Lower lobe of right lung (tissue), 2 donors: ENCODE data around the gene RBM38. TPM values are rescaled to one million over a fixed set of nuclear protein-coding genes. Genes with fewer than 3 reads are reported as not detected.

Source experiments
- ATAC-seq, 2 donors: fragments of 200-7000 bp; cut with Tn5 transposase; one replicate each; pipeline ENCODE4 v1.9.1; 2020 to 2022; ENCODE audit warnings: mild to moderate bottlenecking in 2 of 2, moderate library complexity in 2 of 2
- DNase-seq: peaks from one replicate; pipeline ENCODE4 v3.0.0-alpha.2; 2020
- H3K27ac ChIP-seq: fragments of 200-600 bp; one replicate; pipeline ENCODE4 v1.8.0; 2022
- H3K27me3 ChIP-seq: fragments of 200-600 bp; one replicate; pipeline ENCODE4 v1.8.0; 2022; ENCODE audit warnings: low read depth
- H3K36me3 ChIP-seq: fragments of 200-600 bp; one replicate; pipeline ENCODE4 v1.8.0; 2022; ENCODE audit warnings: mild to moderate bottlenecking
- H3K4me1 ChIP-seq: fragments of 200-600 bp; one replicate; pipeline ENCODE4 v1.8.0; 2022
- H3K4me3 ChIP-seq: fragments of 200-600 bp; one replicate; pipeline ENCODE4 v1.8.0; 2022; ENCODE audit warnings: mild to moderate bottlenecking
- H3K9me3 ChIP-seq: fragments of 200-600 bp; one replicate; pipeline ENCODE4 v1.8.0; 2022
- intact Hi-C: fragments of 100-400 bp; cut with DNase I; formaldehyde crosslinking; loops from one replicate; pipeline ENCODE4 v1.11.0; 2022
- total RNA-seq: library from RNA; stranded (reverse); fragmentation: NEBNext Ultra II Directional; extraction: Animal tissue kit (Norgen Biotek cat#: 25700); gene quantifications from one replicate; pipeline ENCODE4 v1.2.1, GENCODE V29; 2021
- TF ChIP-seq, protein P1 (sequence below): fragments of 200-600 bp; IDR thresholded peaks from one replicate; pipeline ENCODE4 v1.8.0; 2022; ENCODE audit warnings: antibody characterized with exemption, mild to moderate bottlenecking
- donor health status: DM: no; HTN: yes; CAD: no; lungs with severe emphysema.

The RBM38 gene
- total RNA-seq, 1 donor from 2014 or later, result 15.5 TPM

DNA sequence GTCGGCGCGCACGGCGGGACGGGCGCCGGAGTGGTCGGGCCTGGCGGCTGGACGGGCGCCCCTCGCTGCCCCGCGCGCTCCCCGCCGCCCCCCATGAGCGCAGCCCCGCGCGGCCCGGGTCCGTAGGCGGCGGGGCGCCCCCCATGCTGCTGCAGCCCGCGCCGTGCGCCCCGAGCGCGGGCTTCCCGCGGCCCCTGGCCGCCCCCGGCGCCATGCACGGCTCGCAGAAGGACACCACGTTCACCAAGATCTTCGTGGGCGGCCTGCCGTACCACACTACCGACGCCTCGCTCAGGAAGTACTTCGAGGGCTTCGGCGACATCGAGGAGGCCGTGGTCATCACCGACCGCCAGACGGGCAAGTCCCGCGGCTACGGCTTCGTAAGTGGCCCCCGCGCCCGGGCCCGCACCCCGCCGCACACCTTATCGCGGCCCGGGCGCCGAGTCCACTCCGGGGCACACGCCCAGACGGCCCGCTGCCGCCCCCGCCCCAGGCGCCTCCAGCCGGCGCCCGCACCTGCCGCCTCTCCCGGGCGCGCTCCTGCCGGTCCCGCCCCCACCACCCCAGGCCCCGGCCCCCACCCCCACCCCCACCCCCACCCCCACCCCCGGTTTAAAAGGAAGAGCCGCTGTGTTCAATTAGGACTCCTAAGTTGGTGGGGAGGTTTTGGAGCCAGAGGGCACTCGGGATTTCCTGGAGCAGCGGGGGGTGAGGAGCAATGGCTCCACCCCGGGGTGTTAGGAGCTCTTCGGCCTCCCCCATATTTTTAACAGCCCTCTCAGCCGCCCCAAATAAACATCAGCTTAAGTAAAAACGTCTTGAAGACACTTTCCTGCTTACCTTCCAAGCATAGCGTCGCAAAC is 474 bp downstream of the RBM38 start:
- no peaks in the 10 kb centered on the region for H3K27me3 ChIP-seq
- H3K4me3 ChIP-seq, result peak overlapping the region; percentile 69
- intact Hi-C loops, result no loop called here
- peaks cover 61% of the 10 kb centered on the region for H3K4me1 ChIP-seq
- peak overlapping the region; percentile 72 for H3K27ac ChIP-seq
- peak; percentile 66 for DNase-seq
- peaks cover 16% of the 10 kb centered on the region for H3K36me3 ChIP-seq
- H3K9me3 ChIP-seq, result no peaks in the 10 kb centered on the region
- TF ChIP-seq, protein P1, sequence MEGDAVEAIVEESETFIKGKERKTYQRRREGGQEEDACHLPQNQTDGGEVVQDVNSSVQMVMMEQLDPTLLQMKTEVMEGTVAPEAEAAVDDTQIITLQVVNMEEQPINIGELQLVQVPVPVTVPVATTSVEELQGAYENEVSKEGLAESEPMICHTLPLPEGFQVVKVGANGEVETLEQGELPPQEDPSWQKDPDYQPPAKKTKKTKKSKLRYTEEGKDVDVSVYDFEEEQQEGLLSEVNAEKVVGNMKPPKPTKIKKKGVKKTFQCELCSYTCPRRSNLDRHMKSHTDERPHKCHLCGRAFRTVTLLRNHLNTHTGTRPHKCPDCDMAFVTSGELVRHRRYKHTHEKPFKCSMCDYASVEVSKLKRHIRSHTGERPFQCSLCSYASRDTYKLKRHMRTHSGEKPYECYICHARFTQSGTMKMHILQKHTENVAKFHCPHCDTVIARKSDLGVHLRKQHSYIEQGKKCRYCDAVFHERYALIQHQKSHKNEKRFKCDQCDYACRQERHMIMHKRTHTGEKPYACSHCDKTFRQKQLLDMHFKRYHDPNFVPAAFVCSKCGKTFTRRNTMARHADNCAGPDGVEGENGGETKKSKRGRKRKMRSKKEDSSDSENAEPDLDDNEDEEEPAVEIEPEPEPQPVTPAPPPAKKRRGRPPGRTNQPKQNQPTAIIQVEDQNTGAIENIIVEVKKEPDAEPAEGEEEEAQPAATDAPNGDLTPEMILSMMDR, result no peak
- no peak for ATAC-seq

DNA sequence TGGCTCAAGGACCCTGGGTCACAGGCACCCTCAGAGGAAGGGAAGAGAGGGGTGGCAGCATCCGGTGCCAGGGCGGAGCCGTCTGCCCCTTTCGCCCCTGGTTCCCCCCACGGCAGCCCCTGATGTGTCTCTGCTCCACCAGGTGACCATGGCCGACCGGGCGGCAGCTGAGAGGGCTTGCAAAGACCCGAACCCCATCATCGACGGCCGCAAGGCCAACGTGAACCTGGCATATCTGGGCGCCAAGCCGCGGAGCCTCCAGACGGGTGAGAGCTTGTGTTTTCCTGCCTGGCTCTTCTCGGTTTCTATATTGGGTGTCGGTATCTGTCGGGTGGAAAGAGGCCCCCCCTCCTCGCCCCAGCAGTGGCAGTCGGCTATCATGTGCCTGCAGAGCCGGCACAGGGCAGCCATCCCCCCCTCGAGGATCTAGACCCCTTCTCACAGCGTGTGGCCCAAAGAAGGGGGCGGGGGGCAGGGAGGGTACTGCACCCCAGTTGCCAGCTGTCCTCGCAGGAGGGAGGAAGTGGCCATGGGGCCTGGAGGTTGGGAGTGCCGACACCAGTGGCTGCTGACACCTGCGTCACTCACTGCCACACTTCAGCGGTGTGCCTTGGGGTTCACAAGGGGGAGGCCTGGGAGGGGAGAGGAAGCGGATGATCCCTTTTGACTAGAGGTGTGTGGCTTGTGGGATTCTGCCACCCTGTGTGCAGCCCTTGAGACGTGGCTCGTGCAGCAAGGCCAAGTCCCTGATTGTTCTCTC is 1.5 kb downstream of the RBM38 start:
- ATAC-seq, result peak; percentile 8 to 41
- H3K9me3 ChIP-seq, result no peaks in the 10 kb centered on the region
- H3K4me1 ChIP-seq, result peaks cover 68% of the 10 kb centered on the region
- intact Hi-C loops, result no loop called here
- peak; percentile 69 for DNase-seq
- peak overlapping the region; percentile 69 for H3K4me3 ChIP-seq
- peak overlapping the region; percentile 67 for H3K27ac ChIP-seq
- TF ChIP-seq, protein P1, result no peak
- no peaks in the 10 kb centered on the region for H3K27me3 ChIP-seq
- H3K36me3 ChIP-seq, result peaks cover 26% of the 10 kb centered on the region

DNA sequence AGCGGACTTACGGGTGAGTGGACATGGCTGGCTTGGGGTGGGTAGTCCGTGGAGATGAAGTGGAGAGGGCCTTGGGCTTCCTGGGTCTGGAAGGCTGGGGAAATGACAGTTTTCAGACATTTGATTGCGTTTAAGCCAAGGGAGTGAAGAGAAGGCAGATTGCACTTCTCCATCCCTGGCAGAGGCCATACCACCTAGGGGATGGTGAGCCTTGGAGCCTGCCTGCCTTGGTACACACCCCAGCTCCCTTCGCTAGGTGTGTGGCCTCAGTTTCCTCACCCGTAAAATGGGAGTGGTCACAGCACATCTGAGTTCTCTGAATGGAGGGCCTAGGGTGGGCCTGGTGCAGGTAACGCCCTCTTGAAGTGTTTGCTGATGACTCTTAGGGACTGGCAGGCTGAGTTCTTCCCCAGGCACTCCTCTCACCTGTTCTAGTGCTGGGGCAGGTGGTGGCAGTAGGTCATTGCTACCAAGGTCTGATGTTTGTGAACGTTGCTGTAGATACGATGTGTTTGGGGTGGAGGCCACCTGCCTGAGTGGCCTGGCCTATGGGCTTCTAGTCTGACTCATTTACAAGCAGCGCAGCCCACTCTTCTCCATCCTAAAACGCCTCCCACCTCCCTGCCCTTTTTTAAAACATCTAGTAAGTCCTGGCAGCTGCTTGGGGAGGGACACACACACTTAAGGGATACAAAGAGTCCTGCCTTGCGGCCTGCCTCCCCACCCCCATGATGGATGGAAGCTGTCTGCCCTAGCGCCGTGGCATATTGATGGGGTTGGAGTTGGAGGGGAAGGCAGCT is 2.3 kb downstream of the RBM38 start:
- intact Hi-C loops, result no loop called here
- no peak for ATAC-seq
- Histone ChIP-seq H3K27ac (peak overlapping the region; percentile 67), H3K27me3 (no peaks in the 10 kb centered on the region), H3K4me3 (peak overlapping the region; percentile 69), H3K4me1 (peaks cover 76% of the 10 kb centered on the region), H3K36me3 (peaks cover 27% of the 10 kb centered on the region), H3K9me3 (no peaks in the 10 kb centered on the region)
- DNase-seq, result peak; percentile 25
- TF ChIP-seq, protein P1, result no peak

DNA sequence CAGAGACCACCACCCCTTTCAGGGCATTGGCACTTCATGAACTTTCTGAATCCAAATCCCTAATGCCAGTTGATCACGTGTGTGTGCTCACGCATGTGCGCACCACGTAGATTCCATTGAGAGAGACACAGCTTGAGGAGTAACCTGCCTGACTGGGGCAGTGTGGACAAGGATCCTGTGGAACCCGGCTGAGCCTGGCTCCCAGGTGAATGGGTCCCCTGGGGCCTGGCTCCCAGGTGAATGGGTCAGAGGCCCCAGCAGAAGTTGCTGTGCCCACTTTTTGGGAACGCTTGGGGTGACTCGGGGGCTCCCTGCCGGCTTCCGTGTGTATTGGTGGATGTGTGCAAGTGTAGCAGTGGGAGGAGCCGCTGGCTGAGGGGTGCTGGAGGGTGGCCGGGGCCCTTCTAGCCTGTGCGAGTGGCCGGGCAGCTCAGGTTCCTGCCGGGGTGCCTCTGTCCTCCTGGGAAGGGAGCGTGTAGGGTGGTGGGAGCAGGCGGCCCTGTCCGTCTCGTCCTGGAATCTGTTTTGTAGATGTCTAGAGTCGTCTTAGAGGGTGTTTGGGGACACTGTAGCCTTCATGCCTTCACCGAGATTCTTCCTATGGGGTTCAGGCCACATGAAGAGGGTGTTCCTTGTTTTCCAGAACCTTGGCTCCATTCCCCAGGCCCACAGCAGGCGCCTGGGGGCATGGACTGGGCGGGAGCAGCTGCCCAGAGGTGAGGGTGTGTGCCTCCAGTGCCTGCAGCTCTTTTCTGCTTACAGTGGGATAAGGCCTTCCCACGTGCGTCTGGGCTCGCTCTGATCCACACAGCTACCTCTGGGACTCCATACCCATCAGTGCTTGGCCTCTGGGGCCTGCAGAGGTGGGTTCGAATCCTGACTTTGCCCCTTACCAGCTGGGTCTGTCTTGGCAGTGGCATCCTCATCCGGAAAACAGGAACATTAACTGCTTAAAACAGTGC is 3.2 kb downstream of the RBM38 start:
- no peak for ATAC-seq
- peaks cover 79% of the 10 kb centered on the region for H3K4me1 ChIP-seq
- TF ChIP-seq, protein P1, result no peak
- H3K9me3 ChIP-seq, result no peaks in the 10 kb centered on the region
- H3K4me3 ChIP-seq, result no peak overlapping the region
- H3K36me3 ChIP-seq, result peaks cover 27% of the 10 kb centered on the region
- H3K27ac ChIP-seq, result peak overlapping the region; percentile 63
- intact Hi-C loops, result no loop called here
- no peaks in the 10 kb centered on the region for H3K27me3 ChIP-seq
- peak; percentile 39 for DNase-seq
